Measurements from ENCODE around the gene ZNF407. TPM values are rescaled to one million over a fixed set of nuclear protein-coding genes. Genes with fewer than 3 reads are reported as not detected.

The ZNF407 gene
- total RNA-seq, 2 donors from 2014 or later: 13.4 to 14.1 TPM

DNA sequence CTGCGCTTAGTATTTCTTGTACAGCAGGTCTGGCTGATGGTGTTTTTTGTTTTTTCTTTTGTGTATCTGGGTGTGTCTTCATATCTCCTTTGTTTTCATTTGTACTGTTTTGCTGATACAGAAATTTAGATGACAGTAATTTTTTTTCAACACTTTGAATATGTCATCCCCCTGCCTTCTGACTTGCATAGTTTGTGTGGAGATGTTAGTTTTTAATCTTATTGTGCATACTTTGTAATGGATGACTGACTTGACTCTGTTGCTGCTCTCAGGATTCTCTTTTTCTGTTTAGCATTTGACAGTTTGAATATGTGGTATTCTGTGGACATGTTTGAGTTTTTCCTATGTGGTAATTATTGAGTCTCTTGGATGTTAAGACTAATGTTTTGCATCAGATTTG lies 161.3 kb downstream of the ZNF407 start:
- intact Hi-C loops (cut with DNase I): no loop called here
- DNase-seq (ENCODE audit: low spot score): no peak

DNA sequence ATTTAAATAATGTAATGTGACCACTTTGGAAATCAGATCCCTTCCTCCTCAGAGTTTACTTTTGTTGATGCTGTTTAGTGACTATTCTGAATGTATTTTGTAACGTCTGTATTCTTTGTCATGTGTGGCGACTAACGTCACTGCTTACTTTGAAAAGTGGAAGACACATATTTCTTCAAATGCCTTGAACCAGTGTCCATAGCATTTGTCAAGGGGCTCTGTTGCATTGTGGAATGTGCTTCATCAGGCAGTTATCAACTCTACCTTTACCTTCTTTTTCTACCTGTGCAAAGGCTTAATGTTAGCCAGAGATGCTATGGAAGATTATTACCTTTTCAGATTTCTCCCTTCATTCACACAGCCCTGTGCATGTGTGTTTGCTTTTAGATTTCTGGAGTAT lies 162.4 kb downstream of the ZNF407 start:
- no peak for DNase-seq (ENCODE audit: low spot score)
- intact Hi-C loops (cut with DNase I): no loop called here

DNA sequence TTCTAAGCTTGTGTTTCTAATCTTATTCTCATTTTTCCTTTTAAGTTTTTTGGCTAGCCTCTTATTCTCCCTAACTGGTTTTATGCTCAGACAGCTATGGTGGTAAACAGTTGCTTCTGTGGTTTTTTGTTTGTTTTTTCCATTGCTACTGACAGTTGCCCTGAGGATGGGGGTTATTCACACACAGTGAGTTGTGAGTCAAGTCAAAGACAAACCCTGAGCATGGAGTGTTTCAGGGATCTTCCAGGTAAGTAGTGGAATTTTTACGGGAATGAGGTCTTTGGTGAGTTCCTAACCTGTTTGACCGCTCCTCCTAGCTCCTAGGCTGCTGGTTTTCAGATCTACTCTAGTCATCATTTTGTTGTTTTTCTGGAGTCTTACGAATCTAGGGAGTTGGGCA lies 162.8 kb downstream of the ZNF407 start:
- intact Hi-C loops (cut with DNase I): no loop called here

DNA sequence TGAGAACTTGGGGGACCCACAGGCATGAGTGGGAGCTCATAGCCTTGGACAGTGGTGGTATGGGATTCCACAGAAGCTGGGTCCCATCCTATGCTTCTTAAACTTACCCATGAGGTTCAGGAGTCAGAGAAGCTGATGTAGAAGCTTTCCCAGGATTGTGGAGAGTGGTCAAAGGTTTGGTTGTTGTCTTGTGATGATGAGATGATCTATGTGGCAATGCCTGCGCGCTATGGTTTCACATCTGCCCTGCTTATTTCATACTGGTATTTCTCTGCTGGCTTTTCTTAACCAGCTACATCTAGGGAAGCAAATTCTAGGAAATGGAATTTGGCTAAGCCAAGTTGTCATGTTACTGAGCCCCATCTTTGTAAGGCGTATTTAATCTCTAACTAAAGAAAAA lies 168.6 kb downstream of the ZNF407 start:
- intact Hi-C loops (cut with DNase I): no loop called here
- no peak for DNase-seq (ENCODE audit: low spot score)

More for the DNA sequence above, 162.8 kb downstream of the ZNF407 start:
- DNase-seq (ENCODE audit: low spot score): no peak

DNA sequence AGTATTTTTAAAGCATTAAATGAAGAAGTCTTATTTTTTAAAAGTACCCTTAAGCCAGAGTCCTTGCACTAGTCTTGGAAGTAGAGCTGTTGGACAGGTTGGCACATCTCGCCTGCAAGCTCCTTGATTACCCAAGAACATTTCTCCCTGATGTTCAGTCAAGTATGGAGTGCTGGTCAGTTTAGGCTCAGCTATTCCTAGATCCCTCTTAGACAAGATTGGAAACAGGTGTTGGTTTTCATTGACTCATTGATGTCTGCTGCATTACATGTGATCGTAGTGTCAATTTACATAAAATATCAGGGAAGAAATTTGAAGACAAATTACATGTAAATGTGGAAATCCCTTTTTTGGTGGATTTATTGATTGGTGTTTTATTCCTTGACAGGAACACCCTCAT lies 170.4 kb downstream of the ZNF407 start:
- intact Hi-C loops (cut with DNase I): no loop called here

DNA sequence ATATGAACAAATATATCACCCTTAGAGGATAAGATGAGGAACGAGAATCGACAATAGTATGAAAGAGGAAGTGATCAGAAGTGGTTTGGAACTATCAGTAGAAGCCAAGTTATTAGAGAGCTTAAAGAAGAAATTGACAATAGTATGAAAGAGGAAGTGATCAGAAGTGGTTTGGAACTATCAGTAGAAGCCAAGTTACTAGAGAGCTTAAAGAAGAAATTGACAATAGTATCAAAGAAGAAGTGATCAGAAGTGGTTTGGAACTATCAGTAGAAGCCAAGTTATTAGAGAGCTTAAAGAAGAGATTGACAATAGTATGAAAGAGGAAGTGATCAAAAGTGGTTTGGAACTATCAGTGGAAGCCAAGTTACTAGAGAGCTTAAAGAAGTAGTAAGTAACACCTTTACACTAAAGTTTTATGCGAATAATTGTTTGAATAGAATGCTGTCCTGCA lies 175.5 kb downstream of the ZNF407 start:
- intact Hi-C loops (cut with DNase I): no loop called here
- DNase-seq (ENCODE audit: low spot score): no peak

More for the DNA sequence above, 170.4 kb downstream of the ZNF407 start:
- no peak for DNase-seq (ENCODE audit: low spot score)

DNA sequence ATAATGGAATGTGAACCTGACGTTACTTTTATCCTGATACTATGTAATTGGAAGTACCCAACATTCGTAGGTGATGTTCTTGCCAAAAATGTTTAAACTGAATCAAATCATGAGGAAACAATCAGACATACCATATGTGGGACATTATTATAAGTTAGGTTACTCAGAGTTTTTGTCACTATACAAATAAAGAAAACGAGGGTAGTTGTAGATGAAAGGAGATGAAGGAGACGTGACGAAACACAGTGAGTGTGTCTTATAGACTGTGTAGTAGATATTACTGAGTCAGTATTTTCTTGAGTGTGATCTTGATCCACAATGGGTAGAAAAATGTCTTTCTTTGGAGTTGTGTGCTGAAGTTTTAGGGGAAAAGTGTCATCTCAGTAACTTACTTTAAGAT lies 176.8 kb downstream of the ZNF407 start:
- intact Hi-C loops (cut with DNase I): no loop called here
- DNase-seq (ENCODE audit: low spot score): no peak

DNA sequence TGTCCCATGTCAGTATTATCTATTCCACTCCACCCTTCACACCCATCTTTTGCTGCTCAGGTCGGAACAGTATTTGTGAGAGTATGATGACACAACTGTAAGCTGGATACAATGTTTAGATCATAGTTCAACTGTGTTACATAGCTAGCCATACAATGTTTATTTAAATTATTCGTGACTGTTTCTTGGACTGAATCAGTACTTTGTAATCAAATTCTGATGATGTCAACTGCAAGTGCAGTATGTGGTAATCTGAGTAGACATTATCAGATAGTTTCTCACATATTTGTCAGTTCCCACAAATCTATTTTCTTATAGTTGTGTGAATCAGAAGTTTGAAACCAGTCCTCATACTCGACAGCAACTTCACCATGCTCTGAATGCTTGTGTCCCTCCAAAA lies 177.6 kb downstream of the ZNF407 start:
- intact Hi-C loops (cut with DNase I): no loop called here
- DNase-seq (ENCODE audit: low spot score): no peak

DNA sequence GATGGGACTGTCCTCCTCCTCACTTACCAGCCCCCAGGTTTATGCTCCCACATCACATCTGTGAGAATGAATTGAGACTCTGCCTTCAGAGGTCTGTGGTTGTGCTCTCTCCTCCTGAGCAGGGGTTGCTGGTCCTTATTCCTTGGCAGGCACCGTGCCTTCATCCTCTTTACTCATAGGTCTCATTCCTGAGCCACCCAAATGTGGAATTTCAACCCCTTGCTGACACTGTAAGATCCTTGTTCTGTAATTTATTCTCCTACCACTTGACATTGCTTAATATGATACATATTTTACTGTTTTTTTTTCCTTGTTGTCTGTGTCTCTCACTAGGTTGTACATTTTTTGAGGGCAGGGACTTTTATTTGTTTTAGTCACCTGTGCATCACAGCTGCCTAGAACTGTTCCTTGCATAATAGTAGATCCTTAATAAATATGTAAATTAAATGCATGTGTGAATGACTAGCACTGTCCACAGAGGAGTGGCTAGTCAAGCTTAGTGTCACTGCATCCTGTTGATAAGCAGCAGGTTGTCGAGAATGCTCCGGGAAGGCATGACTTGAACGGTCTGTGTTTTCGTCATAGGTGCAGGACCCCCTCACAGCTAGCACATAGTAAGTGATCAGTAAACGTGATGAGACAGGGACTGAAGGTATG lies 180.6 kb downstream of the ZNF407 start:
- DNase-seq (ENCODE audit: low spot score): no peak
- intact Hi-C loops (cut with DNase I): no loop called here

DNA sequence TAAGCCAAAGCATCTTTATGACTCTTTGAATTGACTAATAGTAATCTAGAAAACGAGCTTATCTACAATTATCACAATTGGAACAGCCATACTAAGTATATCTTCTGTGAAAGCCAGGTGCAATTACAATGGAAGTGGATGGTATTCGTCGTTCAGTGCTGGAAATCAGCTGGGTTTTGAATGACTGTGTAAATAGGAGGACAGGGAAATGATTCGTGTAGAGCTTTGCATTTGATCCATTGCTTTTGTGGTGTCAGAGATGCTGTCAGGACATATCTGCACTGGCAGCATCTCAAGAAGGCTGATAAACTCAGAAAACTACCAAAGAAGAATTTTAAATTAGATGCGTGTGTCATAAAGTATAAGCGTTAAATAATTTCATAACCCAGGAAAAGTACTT lies 187.1 kb downstream of the ZNF407 start:
- DNase-seq (ENCODE audit: low spot score): no peak
- intact Hi-C loops (cut with DNase I): no loop called here

DNA sequence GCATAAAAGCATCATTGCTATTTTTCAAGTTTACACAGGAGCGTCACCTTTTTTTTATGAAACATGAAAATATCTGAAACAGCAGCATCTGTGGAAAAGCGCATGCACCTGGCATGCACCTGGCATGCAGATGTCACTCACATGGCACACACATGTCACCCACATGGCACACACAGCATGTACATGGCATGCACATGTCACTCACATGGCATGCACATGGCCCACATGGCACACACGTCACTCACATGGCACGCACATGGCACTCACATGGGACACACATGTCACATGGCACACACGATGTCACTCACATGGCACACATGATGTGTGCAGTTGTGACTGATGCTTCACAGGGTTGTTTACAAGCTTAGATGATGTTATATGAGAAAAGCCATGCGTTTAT lies 188.0 kb downstream of the ZNF407 start:
- intact Hi-C loops (cut with DNase I): no loop called here
- no peak for DNase-seq (ENCODE audit: low spot score)

DNA sequence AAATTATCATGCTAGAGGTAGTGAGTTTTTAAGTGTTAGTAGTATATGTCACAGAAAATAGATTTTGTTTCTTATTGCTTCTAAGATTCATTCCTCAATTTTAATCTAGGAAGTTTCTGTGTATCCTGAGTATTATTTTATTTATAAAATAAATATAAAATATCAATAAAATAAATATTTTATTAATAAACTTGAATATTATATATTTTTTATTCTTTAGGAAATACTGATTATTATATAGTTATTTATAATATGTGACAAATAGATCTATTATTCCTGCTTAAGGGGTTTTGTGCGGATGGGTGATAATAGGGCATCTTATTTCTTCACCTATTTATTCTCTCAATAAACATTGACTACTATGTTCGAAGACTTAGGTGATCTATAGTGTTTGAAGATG lies 191.0 kb downstream of the ZNF407 start:
- no peak for DNase-seq (ENCODE audit: low spot score)
- intact Hi-C loops (cut with DNase I): no loop called here

DNA sequence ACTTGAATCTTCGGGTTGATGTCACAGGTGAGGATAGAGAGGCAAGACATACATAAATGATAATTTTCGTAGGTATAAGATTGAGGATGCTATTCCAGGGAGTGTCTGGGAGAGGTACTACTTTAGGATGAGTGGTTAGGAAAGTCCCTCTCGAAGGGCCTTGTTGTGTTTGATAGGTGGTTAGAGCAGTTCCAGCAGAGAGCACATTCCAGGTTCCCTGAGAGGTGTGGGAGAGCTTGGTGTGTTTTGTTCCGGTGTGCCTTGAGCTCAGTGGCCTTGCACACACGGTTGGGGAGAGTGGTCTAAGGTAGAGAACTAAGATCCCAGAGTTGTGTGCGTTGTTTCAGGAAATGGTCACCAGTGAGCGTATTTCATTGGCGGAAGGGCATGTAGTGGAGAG lies 191.4 kb downstream of the ZNF407 start:
- DNase-seq (ENCODE audit: low spot score): no peak

DNA sequence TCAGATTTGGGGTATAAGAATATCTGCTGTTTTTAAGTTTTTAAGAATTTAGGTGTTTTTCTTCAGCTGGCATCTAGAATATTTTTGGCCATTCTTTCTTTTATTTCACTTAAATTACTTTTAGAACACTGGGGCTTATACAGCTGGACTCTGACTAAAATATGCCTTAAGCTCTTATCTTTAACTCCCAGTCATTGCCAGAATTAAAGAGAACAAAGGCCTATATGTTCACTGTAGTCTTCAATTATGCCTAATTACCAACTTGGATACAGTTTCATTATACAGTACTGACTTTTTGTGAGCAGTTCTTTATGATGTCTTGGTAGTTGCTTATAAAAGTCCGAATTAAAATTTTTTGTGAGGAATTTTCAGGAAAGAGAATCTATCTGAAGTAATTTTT lies 192.8 kb downstream of the ZNF407 start:
- intact Hi-C loops (cut with DNase I): no loop called here

More for the DNA sequence above, 191.4 kb downstream of the ZNF407 start:
- intact Hi-C loops (cut with DNase I): no loop called here

DNA sequence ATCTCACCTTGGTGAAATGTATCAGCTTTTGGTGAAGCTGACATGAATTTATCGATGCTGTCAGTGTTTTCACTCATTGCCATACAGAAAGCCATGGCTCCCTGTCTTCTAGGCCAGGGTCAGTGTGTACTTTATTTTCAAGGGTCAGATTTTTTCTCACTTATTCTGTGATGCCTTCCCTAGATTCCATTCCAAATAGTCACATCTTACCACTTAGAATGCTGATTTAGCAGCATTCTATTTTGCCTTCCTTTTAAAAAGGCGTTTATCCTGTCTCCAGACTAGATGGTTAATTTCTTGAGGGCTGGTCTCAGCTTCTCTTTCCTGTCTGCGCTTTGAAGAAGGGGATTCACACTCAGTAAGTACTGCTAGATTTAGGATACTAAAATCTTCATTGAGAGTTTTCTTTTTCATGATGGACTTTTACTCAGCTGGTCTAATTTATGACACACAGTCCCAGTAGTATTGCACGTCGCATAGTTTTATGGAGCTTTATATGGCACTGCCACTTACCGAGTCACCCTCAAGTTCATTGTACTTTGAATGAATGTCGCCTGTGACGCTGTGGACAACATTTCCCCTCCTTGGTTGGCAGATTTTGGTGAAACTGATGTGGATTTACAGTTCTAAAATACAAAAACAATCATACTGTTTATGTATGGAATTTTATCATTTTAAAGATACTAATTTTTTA lies 194.0 kb downstream of the ZNF407 start:
- intact Hi-C loops (cut with DNase I): no loop called here

More for the DNA sequence above, 192.8 kb downstream of the ZNF407 start:
- DNase-seq (ENCODE audit: low spot score): no peak

DNA sequence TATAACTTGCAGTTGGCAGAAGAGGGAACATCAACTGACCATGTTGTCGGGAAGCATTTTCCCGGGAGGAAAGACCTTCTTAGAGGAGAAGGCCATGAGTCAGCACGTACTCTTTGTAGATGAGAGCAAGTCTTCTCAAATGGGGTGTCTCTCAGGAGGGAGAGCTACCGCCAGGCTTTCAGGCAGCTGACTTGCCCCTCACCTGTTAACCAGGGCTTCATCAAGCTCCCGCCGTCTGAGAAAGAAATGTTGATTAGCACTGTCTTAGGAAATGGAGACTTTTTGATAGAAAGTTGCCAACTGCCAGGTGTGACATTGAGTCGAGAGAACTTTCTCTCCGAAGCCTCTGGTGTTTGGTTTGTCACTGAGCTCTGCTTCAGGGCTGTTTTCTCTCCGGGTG lies 196.1 kb downstream of the ZNF407 start:
- DNase-seq (ENCODE audit: low spot score): no peak
- intact Hi-C loops (cut with DNase I): no loop called here

More for the DNA sequence above, 194.0 kb downstream of the ZNF407 start:
- no peak for DNase-seq (ENCODE audit: low spot score)

DNA sequence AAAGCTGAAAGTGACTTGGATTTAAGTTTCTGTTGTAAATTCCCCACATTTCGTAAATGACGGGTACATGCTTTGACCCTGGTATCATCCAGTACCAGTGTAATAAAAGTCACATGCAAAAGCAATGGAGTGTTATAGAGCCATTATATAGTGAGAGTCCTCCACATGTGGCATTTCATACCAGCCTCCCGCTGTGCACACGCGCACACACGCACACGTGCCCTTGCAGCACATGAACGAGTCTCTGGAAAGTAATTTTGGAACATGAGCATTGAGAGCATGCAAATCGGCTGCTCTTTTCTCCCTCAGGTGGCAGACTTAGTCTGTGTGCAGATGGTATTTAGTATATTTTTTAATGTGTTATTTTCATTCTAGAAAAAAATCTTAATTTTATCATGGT lies 198.1 kb downstream of the ZNF407 start:
- intact Hi-C loops (cut with DNase I): no loop called here
- no peak for DNase-seq (ENCODE audit: low spot score)

DNA sequence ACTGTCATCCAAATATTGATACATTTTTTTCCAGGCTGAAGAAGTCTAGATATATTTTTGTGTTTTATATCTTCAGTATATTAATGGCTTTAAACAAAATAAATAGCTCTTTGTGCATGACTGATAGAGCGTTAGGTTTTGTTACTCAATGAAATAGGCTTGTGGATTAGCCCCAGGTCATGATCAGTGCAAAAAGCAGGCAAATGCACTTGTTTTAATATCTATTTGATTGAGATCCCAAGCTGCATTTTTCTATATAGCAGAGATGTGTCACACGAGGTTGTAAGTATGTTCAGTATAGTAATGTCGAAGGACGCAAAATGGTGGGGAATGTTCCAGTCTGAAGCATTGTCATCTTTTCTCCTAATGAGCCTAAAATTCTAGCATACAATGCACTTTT lies 198.5 kb downstream of the ZNF407 start:
- intact Hi-C loops (cut with DNase I): no loop called here
- DNase-seq (ENCODE audit: low spot score): no peak

DNA sequence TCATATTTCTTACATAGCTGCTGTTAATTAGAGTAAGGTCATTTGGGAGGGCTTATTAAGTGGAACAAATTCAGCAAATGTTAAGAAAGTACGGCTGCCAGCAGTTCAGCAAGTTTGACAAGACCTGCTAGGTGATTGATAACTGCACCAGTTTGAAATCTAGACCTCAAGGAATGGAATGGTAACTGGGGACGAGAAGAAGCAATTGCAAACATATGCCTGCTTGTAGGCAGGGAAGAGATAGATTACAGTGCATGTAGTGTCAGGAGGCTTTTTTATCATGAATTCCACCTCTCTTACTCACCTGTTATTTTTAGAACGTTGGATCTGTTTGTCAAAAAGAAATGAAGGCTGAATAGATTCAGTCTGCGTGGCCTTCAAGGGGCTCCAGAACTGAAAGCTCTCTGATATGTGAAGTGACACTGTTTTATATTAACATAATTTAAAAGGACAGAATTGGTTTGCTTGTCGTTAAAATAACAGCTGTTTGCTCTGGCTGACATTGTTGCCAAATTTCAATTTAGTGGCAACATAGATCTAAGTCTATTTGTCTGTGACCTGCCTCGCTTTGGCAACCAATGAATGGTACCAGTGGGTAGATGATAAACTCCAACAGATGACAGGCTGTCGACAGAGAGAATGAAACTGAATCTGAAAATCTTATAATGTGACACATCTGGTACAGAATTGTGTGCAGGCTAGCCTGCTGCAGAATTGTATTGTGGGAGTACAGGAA lies 199.3 kb downstream of the ZNF407 start:
- DNase-seq (ENCODE audit: low spot score): no peak
- intact Hi-C loops (cut with DNase I): no loop called here

DNA sequence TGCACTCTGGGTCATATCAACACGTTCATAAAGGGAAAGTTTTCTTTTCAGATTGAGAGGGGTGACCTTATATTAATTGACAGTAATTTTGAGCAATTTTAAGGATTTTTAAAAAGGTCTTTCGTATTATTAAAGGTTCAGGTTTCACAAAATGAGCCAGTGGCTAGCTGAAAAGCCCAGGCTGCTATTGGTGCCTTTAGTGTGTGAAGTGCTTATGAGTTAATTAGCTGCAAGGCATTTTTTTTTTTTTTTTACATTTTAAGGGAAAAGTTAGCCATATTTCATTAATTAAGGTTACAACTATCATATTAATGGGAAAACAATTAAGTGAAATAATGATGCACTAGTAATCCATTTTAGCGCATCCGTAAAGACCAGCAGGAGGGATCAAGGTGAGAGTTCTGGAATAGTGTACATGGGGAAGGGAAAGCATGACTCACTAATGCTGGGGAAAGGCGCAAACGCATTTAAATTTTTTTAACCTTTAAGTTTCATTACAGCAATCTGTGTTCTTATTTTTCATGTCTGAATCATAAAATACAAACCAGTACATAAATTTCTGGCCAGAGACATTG lies 200.0 kb downstream of the ZNF407 start:
- intact Hi-C loops (cut with DNase I): no loop called here
- DNase-seq (ENCODE audit: low spot score): no peak

All from posterior vena cava (tissue), 2 donors.